Measurements from ENCODE around the gene P4HA2.

Gene P4HA2

DNA sequence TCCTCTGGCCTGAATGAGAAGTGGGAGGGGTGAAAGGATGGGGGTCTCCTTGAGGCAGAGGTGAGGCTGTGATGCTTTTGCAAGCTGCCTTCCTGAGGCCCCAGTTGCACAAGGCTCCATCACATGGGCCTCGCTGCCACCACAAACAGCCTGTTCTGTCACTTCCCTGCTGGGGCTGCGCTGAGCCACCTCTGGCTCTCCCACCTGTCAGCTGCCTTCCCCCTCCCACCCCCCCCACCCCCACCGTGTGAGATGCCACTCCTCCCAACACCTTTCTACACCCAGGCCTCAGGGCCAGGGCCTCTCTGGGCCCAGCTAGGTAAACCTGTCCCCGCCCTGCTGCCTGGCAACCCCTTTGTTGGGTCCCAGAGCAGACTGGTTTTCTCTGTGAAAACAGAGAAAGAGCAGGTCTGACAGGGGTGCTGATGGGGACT is 25.4 kb upstream of the P4HA2 start:
- no peak for DNase-seq (ENCODE audit: low read depth in 1 of 2, low spot score in 1 of 2)

DNA sequence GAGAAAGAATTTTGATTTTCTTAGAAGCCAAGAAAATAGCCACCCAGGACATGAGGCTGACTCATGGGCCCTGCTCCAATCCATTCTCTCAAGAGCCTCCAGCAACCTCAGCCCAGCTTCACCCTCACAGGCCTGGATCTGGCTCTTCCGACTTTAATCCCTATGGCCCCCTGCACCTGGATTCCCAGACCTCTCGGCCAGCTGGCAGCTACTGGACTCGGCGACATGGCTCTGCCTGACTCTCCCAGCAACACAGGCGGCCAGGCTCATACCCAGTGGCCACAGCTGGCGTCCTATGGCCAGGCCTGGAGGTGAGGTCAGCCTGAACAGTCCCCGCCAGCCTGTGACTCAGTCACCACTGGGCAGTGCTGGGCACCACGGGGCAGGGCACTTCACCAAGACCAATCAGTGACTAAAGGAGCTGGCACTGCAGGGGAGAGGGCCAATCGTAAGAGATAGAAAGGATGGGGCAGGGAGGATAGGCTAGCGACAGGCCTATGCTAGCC is 23.6 kb upstream of the P4HA2 start:
- DNase-seq (ENCODE audit: low read depth in 1 of 2, low spot score in 1 of 2), result no peak

DNA sequence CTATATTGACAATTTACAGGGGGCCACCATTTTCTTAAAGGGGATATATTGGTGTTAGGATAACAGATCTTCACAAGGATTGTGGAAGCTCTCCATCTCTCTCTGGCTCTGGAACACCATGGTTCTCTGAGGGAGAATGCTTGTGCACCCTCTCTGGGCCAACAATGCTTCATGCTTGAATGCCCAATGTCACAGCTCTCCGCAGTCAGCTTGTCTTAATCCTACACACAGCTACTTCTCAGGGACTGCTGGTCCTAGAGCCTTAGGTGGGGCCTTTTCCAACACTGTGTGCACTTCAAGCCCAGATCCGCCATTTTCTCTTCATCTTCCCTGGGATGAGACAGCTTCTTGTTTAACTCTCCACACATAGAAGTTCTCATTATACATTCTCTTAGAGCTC is 22.9 kb upstream of the P4HA2 start:
- DNase-seq (ENCODE audit: low read depth in 1 of 2, low spot score in 1 of 2), result no peak

DNA sequence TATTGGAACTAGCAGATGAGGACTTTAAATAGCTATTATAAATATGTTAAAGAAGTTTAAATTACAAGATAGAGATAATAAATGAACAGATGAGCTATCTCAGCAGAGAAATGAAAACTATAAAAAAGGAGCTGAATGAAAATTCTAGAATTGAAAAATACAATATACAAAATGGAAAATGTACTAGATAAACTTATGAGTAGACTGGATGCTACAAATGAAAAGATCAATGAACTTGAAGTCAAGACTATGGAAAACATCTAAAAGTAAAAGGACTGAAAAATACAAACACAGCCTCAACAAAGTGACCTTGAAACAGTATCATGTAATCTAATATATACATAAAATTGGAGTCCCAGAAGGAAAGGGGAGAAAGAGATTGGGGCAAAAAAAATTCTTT is 19.2 kb upstream of the P4HA2 start:
- DNase-seq (ENCODE audit: low read depth in 1 of 2, low spot score in 1 of 2), result no peak

DNA sequence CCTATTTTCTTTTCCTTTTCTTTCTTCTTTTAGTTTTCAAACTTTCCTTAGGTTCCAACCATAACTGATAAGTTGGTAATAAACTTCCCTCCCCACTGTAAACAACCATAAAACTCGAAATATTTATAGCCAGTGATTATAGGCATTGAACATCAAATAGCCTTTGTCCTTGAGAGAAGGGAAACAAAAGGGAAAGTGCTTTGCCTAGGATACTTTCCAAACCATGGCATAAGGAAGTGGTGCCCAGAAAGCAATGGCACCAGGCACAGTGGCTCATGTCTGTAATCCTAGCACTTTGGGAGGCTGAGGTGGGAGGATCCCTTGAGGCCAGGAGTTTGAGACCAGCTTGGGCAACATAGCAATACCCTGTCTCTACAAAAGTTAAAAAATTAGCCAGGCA is 17.9 kb upstream of the P4HA2 start:
- no peak for DNase-seq (ENCODE audit: low read depth in 1 of 2, low spot score in 1 of 2)

DNA sequence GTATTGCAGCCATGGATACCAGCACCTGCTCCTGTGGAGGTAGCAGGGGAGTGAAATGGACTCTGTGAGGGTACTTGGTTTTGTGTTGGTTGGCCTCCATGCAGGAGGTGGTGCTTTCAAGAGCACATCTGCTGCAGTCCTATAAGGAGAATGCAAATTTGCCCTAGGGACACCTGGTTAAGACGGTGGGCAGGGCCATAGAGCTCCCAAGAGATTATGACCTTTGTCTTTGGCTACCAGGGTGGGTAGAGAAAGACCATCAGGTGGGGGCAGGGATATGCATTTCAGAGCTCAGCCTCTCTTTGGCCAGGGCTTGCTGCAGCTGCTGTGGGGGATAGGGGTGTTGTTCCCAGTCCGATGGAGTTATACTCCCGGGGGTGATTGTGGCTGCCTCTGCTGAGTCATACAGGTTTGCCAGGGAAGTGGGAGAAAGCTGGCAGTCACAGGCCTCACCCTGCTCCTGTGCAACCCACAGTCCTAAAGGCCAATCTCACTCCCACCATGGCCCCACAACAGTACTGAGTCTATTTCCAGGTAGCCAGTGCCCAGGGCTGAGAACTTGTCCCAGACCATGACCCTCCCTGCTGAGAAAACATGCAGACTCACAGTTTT is 15.8 kb upstream of the P4HA2 start:
- no peak for DNase-seq (ENCODE audit: low read depth in 1 of 2, low spot score in 1 of 2)

DNA sequence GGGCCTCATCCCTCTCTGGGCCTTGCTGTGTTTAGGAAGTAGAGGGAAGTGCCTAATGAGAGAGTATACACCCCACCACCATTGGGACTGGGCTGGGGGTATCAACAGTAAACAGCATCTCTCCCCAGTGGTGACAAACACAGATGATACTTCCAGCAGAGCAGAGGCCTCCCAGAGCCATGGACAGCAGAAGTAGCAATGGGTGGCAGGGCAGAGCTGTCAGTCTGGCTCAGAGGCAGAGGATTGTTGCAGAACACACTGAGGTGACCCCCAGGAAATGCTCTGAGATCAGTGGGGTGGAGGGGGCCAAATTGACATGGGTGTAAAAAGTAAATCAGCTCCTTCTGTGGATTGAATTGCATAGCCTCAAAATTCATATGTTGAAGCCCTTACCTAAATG is 12.1 kb upstream of the P4HA2 start:
- DNase-seq (ENCODE audit: low read depth in 1 of 2, low spot score in 1 of 2), result no peak

DNA sequence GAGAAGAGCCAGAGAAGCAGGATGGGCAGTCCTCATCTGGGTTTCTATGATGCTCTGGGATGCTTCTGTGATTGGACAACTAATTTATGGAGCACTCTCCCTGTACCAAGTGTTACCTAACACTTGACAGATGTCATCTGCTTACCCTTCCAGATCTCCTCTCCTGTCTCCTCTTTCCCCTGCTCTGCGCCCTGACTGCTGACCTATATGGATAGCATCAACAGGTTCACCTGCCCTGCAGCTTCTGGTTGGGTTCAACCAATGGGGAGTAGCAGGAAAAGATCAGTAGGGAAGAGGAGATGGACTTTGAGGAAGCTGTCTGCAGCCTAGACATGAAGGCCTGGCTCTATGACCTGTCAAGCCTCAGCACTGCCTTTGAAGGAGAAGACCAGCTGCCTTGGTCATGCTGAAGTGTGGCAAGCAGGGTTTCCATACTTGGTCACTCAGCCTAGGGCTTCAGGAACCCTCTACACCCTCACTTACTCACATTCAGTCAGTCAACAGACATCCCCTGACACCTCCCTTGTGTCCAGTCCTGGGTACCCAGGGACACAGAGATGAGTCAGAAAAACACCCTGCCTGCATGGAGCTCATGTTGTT is 11.3 kb upstream of the P4HA2 start:
- DNase-seq (ENCODE audit: low read depth in 1 of 2, low spot score in 1 of 2), result no peak

DNA sequence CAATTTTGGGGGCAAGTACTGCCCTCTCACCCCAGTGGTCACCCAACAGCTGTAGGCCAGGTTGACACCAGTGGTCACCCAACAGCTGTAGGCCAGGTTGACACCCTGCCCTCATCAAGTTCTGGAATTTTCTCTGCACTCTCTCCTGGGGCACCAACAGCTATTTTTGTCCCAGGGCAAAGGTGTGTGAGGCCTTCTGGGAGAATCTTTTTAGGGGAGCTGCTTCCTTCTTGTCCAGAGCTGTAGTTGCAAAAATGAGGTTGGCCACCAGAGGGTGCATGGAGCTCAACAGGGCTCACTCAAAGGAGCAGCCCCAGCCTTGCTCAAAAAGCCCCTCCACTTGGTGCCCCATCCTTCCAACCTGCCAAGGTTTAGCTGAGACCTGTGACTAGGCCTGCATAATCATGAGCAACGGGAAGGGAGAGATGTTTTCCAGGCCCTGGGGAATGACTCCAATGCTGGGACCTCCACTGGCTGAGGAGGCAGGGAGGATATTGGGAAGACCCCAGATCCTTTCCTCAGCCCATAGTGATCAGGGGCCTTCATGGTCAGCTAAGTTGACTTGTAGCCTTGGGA is 10.6 kb upstream of the P4HA2 start:
- DNase-seq (ENCODE audit: low read depth in 1 of 2, low spot score in 1 of 2), result peak; percentile 61 to 70

DNA sequence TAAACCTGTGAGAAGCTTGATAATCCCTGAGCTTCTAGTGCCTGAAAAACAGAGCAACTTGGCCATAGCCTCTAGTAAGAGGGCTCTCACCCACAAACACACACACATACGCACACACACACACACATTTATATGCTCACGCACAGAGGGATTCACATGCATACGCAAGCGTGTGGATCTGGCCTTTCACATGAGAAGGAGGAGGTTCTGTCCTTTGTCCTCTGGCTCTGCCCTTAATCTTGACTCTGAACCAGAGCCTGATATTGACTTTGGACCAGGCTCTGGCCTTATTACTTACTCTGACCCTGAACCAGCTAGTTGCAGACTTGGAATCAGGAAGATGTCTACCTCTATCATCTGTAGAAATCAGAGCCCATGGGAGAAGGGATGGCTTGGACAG is 10.0 kb upstream of the P4HA2 start:
- no peak for DNase-seq (ENCODE audit: low read depth in 1 of 2, low spot score in 1 of 2)

DNA sequence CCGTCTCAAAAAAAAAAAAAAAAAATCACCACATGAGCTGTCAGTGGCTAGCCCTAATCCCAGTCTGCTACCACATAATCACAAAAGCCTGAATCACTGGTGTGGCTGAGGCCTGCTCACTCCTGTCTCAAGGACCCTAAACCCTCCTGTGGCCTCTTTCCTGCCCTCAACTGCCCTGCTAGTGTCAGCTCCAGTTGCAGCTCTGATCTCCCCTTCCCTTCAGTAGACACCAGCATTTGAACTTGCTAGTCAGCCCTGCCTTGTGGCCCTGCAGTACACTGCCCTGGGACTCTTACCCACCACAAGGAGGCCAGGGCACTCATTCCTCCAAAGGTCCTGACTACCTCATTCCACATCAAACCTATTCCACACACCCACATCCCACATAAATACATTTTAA is 9.5 kb upstream of the P4HA2 start:
- DNase-seq (ENCODE audit: low read depth in 1 of 2, low spot score in 1 of 2), result no peak

DNA sequence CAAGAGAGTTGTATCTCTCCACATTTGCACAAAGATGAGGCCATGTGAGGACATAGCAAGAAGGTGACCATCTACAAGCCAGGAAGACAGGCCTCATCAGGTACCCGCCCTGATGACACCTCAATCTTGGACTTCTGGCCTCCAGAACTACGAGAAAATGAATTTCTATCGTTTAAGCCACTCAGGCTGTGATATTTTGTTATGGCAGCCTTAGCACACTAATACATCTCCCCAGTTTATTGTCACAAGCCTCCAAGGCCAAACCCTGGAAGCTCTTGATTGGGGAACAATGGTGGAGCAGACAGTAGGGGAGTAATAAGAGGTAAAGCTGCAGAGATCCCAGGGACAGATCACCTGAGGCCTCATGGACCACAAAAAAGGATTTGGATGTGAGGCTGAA is 7.7 kb upstream of the P4HA2 start:
- no peak for DNase-seq (ENCODE audit: low read depth in 1 of 2, low spot score in 1 of 2)

DNA sequence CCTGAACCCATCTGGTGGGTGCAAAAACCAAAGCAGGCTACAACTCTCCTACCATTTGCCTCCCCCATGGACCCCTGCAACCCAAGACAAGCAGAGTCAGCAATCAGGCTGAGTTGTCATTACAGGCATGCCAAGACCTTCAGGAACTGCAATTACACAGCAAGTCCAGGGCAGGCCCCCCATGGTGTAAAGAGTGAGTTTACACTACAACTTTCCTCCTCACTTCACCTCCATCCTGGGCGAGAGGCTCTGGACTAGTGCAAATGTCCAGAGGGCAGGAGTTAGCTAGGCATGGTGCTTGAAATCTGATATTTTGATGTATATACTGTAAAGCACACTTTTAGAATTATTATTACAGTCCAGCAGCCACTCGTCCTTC is 7.0 kb upstream of the P4HA2 start:
- no peak for DNase-seq (ENCODE audit: low read depth in 1 of 2, low spot score in 1 of 2)

DNA sequence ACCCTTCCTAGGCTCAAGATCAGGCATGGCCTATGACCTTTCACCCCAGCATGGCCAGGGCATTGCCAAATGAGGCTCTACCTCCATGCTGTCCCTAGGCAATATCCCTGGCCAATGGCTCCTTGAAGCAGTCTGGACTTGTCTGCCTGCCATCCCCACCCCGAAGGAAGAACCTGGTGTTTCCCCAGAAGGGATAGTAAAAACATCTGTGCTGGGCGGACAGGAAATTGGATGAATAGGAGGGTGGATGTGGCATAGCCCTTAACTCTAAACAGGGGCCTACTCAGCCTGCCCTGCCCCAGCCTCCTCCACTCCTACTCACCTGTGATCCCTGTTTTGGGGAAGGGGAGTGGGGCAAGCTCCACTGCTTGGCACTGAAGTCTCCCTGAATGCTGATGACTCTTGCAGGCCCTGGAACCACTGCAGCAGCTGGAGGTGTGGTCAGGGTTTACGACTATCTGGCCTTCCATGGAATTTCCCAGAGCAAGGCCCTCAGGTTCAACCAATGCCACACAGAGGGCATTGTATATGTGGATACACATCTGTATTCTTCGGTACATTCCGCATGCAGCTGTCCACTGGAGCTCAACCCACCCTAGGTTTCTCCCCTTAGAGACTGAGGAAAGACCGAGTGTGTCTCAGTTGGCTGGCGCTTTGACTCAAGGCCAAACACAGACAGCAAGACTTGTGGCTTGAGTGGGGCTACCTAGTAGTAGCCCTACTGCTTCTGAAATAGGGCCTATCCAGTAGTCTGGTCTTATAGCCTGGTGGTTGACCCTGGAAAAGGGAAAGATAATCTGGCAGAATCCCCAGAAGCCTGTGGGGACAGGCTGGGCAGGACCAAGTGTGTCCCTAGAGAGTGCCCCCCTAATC is 6.4 kb upstream of the P4HA2 start:
- DNase-seq (ENCODE audit: low read depth in 1 of 2, low spot score in 1 of 2), result no peak

DNA sequence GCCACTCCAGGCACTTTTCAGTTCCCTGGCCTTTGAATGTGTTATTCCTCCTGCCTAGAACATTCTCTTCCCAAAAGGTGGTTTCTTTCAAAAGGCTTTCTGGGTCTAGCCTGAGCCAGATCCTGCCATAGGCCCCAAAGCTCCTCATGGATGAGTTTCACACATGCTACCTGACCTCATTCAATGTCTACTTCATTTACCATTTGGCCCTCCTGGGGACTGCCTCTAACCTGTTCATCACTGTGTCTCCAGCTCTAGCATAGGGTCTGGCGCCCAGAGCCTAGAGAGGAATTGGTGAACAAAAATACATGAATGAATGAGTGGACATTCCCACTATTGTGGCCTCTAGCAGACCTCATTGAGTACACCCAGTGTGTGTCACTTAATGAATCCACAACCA is 5.4 kb upstream of the P4HA2 start:
- DNase-seq (ENCODE audit: low read depth in 1 of 2, low spot score in 1 of 2), result no peak

DNA sequence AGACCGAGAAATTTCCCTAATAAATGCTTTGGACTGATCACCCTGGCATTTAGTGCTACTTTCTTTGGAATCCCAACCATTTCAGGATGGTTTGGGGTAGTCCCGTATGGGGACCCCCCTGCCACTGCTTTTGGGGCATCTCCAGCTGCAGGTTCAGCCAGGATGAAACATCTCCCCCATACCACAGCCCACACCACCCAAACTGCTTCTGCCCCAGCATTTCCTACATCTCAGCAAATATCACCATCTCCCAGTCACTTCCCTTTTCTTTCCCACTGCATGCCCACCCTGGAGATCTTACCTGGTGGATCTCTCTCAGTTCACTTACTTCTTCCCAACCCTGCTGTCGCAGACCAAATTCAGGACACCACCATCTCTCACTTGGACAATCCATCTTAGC is 4.8 kb upstream of the P4HA2 start:
- DNase-seq (ENCODE audit: low read depth in 1 of 2, low spot score in 1 of 2), result no peak

DNA sequence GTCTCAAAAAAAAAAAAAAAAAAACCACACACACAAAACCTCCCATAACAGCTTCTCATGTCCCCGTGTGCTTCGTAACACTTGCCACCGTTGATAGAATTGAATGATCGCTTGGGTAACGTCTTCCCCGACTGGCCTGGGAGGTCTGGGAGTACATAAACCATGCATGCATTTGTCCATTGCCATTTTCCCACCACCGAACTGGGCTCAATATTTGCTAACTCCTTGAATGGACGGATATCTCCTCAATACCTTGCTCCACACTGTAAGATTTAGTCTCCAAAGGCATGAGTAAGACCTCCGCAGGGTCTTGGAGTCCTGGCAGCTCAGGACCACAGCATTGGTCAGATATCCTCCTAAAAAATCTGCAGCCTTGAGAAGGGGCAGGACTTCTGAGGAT is 3.2 kb upstream of the P4HA2 start:
- no peak for DNase-seq (ENCODE audit: low read depth in 1 of 2, low spot score in 1 of 2)

DNA sequence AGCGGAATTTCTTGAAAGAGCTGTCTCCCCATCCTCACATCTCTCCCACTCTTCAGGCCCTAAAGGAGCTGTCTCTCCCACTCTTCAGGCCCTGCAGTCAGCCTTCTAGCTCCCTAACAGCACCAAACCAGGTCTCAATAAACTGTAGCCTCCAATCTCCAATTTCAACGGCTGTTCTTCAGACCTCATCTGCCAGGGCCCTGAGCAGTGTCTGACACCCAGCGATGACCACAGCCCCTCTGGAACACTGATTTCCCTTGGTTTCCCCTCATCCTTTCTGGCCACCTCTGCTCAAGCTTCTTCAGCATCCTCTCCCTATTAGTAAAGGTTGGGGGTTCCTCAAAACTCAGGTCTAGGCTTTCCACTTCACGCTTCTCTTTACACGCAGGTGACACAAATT is 1.6 kb upstream of the P4HA2 start:
- no peak for DNase-seq (ENCODE audit: low read depth in 1 of 2, low spot score in 1 of 2)

DNA sequence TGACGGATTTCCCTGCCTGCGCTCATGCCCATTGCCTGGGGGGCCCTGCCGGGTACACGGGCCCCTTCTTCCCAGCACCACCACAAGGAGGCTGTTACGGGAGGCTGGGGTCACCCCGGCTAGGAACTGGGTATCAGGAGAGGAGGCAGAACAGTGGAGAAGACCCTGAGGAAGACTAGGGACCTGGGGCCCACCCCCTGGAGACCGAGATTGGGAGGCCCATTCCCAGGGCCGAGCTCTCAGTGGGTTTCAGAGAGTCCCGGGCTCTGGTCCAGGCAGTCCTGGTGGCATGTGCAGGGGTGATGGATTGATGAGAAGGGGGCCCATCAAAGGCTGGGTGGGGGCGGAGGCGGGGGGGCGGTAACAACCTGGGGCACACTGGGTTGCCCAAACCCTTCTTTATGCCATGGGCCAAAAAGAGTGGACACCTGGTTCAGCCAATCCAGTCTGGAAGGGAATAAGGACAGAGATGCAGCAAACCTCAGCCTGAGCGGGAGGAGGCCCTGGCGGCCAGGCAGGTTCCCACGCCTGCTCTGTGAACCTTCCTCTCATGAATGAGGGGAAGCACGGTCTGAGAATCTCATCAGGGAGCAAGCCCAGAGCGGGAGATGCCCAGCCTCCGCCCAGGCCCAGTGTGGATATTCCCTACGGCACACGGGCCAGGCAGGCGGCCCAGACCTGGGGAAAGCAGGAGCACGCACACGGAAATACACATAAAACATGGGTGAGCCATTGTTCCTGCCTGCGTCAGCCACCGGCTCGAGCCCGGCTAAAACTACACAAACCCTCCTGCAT is 785 bp upstream of the P4HA2 start:
- no peak for DNase-seq (ENCODE audit: low read depth in 1 of 2, low spot score in 1 of 2)

DNA sequence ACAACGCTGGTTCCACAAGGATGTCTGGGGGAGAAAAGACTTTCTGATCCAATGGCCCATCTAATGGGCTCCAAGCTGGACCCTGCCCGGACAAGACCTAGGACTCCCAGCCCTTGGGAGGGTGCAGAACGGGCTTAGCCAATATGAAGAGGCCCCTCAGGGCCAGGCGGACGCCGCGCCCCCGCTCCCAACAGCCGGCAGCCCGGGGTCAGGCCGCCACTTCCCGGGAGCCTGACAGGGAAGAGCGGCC is 493 bp downstream of the P4HA2 start:
- no peak for DNase-seq (ENCODE audit: low read depth in 1 of 2, low spot score in 1 of 2)

DNA sequence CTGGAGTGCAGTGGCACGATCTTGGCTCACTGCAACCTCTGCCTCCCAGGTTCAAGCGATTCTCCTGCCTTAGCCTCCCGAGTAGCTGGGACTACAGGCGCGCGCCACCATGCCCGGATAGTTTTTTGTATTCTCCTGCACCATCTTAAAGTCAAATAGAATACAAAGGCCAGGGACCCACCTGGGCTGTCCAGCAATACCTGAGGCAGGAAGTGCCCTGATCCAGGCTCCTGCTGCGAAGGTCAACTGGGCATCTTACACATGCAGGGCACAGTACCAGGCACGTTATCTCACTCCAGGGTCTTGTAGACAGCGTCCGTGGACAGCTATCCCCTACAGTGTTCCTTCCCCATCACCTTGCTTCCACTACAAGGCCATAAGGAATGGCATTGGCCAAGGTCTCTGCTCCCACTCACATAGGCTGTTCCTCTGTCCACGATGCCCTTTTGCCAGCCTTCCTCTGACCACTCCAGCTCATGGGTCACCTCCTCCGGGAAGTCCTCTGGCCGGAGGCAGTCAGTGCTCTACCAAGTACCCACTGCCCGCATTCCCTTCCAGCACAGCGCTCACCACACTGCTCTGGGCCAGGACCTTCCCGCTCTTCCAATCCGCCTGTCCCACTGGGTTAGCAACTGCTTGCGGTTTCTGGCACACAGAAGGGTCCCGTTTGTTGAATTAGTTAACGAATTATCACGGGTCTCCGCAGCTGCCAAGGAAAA is 978 bp downstream of the P4HA2 start:
- no peak for DNase-seq (ENCODE audit: low read depth in 1 of 2, low spot score in 1 of 2)
